ENCODE data around the gene LMTK3.
A peak's percentile ranks its signal among the peaks of the same experiment; 100 is the strongest.

LMTK3 gene

GRCh38 chr19:48516536-48516935, 4.9 kb upstream of the LMTK3 start:
- no peaks in the 10 kb centered on the region for H4K20me1 ChIP-seq (ENCODE audit: insufficient read depth, low read length)
- H3K4me2 ChIP-seq (ENCODE audit: insufficient read depth, low read length): no peak overlapping the region
- no peaks in the 10 kb centered on the region for H3K79me2 ChIP-seq (ENCODE audit: insufficient read depth, low read length)
- H3K9me3 ChIP-seq (ENCODE audit: insufficient read depth, low read length, severe bottlenecking): no peaks in the 10 kb centered on the region
- no peak overlapping the region for H2AFZ ChIP-seq (ENCODE audit: low read depth, low read length)
- H3K9ac ChIP-seq (ENCODE audit: low read depth, low read length): no peak overlapping the region
- H3K4me1 ChIP-seq (ENCODE audit: insufficient read depth, low read length): peaks cover 26% of the 10 kb centered on the region
- no peaks in the 10 kb centered on the region for H3K36me3 ChIP-seq (ENCODE audit: insufficient read depth, low read length)
- H3K27ac ChIP-seq (ENCODE audit: low read length): no peak overlapping the region
- TF ChIP-seq CTCF (IDR thresholded peaks at IDR 0.05; ENCODE audit: borderline replicate concordance, extremely low read depth, low read length, poor library complexity, severe bottlenecking): no peak
- TF ChIP-seq EZH2 (IDR thresholded peaks at IDR 0.05; ENCODE audit: borderline replicate concordance, low read depth, low read length, severe bottlenecking): no peak
- H3K4me3 ChIP-seq (ENCODE audit: low read depth in 1 of 2, low read length in 2 of 2): no peak overlapping the region
- ATAC-seq (ENCODE audit: insufficient read depth, low read depth) (no peak), DNase-seq (no peak)
- H3K27me3 ChIP-seq (ENCODE audit: insufficient read depth, low read length, poor library complexity): no peaks in the 10 kb centered on the region

- no peak for DNase-seq
- Histone ChIP-seq H3K4me1 (ENCODE audit: insufficient read depth, low read length) (peaks cover 28% of the 10 kb centered on the region), H3K9ac (ENCODE audit: low read depth, low read length) (peak overlapping the region; percentile 71; the same call in 1 of the 2 replicates), H2AFZ (ENCODE audit: low read depth, low read length) (peak overlapping the region; percentile 98), H3K9me3 (ENCODE audit: insufficient read depth, low read length, severe bottlenecking) (no peaks in the 10 kb centered on the region), H3K79me2 (ENCODE audit: insufficient read depth, low read length) (no peaks in the 10 kb centered on the region), H4K20me1 (ENCODE audit: insufficient read depth, low read length) (no peaks in the 10 kb centered on the region), H3K36me3 (ENCODE audit: insufficient read depth, low read length) (no peaks in the 10 kb centered on the region), H3K4me2 (ENCODE audit: insufficient read depth, low read length) (peak overlapping the region; percentile 96), H3K4me3 (ENCODE audit: low read depth in 1 of 2, low read length in 2 of 2) (peak overlapping the region in 1 of 2 experiments; percentile 81; a peak in 2 of 4 replicates), H3K27me3 (ENCODE audit: insufficient read depth, low read length, poor library complexity) (no peaks in the 10 kb centered on the region), H3K27ac (ENCODE audit: low read length) (no peak overlapping the region; the same call in 1 of the 2 replicates)
- TF ChIP-seq EZH2 (IDR thresholded peaks at IDR 0.05; ENCODE audit: borderline replicate concordance, low read depth, low read length, severe bottlenecking) (no peak), CTCF (IDR thresholded peaks at IDR 0.05; ENCODE audit: borderline replicate concordance, extremely low read depth, low read length, poor library complexity, severe bottlenecking) (no peak)
- no peak for ATAC-seq (ENCODE audit: insufficient read depth, low read depth)
Measured at GRCh38 chr19:48514123-48514458, 2.5 kb upstream of the LMTK3 start.

GRCh38 chr19:48513289-48514122, 1.9 kb upstream of the LMTK3 start:
- Histone ChIP-seq H3K27ac (ENCODE audit: low read length) (peak overlapping the region; percentile 70), H3K4me1 (ENCODE audit: insufficient read depth, low read length) (peaks cover 28% of the 10 kb centered on the region), H3K27me3 (ENCODE audit: insufficient read depth, low read length, poor library complexity) (no peaks in the 10 kb centered on the region), H3K9ac (ENCODE audit: low read depth, low read length) (peak overlapping the region; percentile 71), H3K4me3 (ENCODE audit: low read depth in 1 of 2, low read length in 2 of 2) (peak overlapping the region; percentile 58 to 81), H3K9me3 (ENCODE audit: insufficient read depth, low read length, severe bottlenecking) (no peaks in the 10 kb centered on the region), H3K79me2 (ENCODE audit: insufficient read depth, low read length) (no peaks in the 10 kb centered on the region), H2AFZ (ENCODE audit: low read depth, low read length) (peak overlapping the region; percentile 98), H3K4me2 (ENCODE audit: insufficient read depth, low read length) (peak overlapping the region; percentile 96), H4K20me1 (ENCODE audit: insufficient read depth, low read length) (no peaks in the 10 kb centered on the region), H3K36me3 (ENCODE audit: insufficient read depth, low read length) (no peaks in the 10 kb centered on the region)
- TF ChIP-seq EZH2 (IDR thresholded peaks at IDR 0.05; ENCODE audit: borderline replicate concordance, low read depth, low read length, severe bottlenecking) (no peak), CTCF (IDR thresholded peaks at IDR 0.05; ENCODE audit: borderline replicate concordance, extremely low read depth, low read length, poor library complexity, severe bottlenecking) (no peak)
- ATAC-seq (ENCODE audit: insufficient read depth, low read depth) (peak; percentile 95), DNase-seq (peak; percentile 83)

Measured in DND-41 (cell line).